ENCODE results near the gene WDR7.
A peak's percentile ranks its signal among the peaks of the same experiment; 100 is the strongest.

WDR7 gene

GRCh38 chr18:56723706-56724105 is 72.5 kb downstream of the WDR7 start:
- DNase-seq: no peak

DNA sequence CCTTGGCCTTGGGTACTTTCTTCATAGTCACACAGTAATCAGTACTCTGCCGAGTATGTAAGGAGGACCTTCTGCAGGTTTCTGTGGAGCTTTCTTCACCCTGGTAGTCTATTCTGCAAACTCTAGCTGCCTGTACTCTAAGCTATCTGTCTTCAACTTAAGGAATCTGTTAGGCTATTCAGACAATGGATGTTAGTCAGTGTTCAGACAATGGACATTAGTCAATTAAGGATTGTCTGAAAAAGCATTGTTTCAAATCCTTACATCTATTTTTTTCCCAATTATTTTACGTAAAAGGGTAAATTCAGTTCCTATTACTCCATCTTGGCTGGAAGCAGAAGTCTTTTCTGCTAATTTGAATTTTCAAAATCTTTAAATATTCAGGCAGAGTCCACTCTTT is 75.7 kb downstream of the WDR7 start:
- no peak for DNase-seq

DNA sequence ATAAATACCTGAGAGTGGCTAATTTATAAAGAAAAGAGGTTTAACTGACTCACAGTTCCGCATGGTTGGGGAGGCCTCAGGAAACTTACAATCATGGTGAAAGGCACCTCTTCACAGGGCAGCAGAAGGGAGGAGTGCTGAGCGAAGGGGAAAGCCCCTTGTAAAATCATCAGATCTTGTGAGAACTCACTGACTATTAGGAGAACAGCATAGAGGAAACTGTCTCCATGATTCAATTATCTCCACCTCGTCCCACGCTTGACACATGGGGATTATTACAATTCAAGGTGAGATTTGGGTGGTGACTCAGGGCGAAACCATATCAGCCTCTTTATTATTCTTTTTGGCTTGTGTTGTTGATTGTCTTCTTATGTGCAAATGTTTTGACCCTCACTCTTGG is 76.2 kb downstream of the WDR7 start:
- DNase-seq: peak; percentile 52

- no peak for DNase-seq
Observed at GRCh38 chr18:56728741-56729140, 77.6 kb downstream of the WDR7 start.

DNA sequence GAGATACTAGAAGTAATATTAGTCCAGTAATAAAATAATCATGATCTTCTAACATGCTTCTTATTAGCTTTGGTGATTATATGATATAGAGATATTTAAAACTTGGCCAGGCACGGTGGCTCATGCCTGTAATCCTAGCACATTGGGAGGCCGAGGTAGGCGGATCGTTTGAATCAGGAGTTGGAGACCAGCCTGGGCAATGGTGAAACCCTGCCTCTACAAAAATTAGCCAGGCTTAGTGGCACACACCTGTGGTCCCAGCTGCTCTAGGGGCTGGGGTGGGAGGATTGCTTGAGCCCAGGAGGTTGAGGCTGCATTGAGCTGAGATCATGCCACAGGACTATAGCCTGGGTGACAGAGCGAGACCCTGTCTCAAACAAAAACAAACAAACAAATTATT is 87.0 kb downstream of the WDR7 start:
- no peak for DNase-seq

DNA sequence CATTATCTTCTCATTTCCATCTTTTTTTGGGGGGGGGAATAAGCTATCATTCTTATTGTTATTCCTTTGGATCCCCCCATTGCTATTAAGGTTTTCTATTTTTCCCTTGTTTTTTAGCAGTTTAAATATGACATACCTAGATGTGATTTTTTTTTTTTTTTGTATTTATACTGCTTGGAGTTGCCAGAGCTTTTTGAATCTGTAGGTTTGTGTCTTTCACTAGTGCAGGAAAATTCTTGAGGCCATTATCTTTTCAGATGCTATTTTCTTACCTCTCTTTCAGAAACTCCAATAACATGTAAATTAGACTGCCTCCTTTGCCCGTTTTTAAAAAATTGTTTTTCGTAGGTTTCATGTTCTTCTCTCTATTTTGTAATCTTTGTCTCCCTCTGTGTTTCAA is 88.6 kb downstream of the WDR7 start:
- no peak for DNase-seq

DNA sequence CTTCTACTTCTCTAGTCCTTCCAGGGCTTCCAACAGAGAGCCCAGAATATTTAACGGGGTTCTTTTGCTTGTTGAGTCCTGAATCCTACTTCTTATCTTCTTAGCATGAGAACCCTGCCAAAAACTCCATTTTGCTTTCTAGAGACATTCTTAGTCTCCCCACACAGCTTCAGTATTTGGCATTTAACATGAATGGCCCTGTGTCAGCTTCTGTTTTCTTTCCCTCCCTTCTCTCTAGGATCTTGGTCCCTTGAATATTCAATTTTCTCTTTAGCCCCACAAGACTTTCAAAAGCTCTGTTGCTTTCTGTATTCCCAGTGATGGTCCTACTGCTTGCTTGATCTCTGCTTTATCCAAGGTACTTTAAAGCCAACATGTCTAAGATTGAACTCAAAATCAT is 89.5 kb downstream of the WDR7 start:
- no peak for DNase-seq

- no peak for DNase-seq
Observed at GRCh38 chr18:56741685-56742084, 90.5 kb downstream of the WDR7 start.

DNA sequence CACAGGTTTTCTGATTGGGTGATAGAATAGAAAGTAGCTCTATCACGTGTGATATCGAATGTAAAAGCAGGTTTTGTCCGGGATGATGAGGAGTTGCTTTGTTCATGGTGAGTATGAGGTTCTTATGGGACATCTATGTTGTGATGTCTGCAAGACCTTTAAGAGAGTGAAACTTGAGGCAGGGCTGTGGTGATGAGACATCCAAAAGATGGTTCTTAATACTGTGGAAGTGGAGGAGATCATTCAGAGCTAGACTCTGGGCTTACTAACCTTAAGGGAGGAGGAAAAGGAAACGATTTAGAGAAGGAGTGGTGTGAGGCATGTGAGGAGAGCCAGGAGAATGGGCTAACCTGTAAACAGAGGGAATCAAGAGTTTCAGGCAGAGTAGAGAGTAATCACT is 92.0 kb downstream of the WDR7 start:
- no peak for DNase-seq

DNA sequence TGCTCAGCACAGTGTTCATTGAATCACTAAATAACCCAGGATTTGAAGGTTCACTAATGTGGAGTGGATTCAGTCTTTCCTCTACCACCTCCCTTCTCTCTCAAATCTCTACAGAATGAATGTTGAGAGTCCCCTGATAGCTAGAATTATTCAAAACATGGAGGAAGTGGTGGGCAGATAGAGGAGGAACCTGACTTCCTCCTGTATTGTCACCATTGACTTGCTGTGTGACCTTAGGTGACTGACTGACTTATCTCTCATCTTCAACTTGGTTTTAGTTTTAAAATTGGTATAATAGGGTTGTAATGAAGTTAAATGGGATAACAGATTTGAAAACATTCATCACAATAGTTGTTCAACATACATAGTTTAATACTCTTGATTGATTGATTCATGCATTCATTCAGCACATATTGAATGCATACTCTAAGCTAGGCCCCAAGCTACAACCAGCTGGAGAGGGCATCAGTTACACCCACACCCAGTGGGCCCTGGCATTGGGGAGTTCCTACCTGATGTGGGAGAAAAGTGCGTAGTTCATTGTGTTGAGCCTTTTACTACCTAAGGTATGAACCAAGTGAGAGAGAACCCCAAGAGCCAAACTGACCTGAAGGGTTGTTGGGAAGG is 96.0 kb downstream of the WDR7 start:
- no peak for DNase-seq

GRCh38 chr18:56747857-56748256 is 96.7 kb downstream of the WDR7 start:
- DNase-seq: no peak

DNA sequence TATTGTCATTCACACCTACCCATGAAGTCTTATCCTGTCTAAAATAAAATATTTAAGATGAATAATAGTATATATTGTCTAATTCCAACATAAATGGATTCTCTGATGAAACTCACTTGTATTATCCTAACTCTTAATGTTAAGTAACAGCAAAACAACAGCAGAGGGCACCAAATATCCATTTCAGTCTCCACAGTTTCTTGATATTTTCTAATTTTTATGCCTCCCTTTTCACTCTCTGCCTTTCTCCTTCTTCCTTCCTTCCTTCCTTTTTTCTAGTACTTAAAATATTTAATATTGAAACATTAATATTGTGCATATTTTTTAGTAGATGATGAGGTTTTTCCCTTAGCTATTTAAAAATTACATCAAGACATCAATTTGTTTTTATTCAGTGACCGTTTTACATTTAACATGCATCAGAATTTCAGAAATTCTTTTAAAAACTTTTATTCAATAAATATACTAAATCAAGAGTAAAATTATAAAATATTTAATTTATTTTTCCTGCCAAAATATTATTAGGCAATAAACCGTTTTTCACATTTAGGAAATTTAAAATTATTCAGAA is 97.6 kb downstream of the WDR7 start:
- DNase-seq: no peak

GRCh38 chr18:56756966-56757365 is 105.8 kb downstream of the WDR7 start:
- no peak for DNase-seq

- DNase-seq: no peak
Observed at GRCh38 chr18:56770097-56770496, 118.9 kb downstream of the WDR7 start.

DNA sequence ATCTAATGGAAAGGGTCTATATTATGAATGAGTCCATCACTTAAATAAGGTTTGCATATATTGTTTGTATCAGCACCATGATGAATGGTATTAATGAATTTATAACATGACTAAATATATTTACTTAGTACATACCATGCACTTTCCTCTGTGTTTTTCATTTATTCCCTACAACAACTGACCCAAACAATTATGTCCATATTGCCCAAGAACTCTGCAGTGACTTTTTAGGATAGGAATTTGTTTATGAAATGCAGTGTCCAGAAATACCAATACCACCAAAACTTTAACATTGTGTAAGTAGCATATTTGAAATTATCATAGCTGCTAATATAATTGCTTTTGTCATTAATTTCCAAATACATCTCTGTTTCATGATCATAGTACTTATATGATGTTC is 119.7 kb downstream of the WDR7 start:
- no peak for DNase-seq

DNA sequence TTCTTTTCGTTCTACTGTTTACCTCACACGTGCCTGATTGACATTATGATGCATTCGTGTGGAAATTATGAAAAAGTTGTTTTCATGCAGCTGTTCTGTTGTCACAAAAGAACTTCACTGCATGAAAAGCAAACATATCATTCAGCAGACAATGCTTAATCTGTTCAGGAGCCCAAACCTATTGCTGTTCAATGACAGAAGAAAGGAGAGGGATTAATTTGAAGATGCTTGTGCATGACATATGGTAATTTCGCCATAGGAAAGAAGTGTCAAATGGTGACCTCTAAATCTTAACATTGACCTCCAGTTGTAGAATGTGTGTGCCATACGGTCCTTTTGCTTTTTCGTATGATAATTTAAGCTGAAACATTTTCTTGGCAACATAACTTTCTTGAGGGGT is 124.5 kb downstream of the WDR7 start:
- no peak for DNase-seq

DNA sequence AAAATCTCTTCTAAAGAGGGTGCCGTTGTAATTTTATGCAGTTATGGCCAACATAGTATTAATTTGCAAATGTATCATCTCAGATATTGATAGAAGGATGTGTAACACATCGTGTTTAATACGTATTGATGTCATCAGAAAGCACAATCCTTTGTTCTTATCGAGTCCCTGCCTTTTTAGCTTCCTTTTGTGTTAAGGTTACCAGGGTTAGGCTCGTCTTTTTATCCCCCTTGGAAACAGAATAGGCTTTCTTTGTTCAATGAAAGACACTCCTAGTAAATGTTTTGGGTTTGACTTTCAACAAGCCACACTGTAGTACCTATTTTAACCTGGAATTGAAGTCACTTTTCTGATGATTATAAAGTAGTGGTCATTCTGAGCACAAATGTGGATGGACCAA is 136.2 kb downstream of the WDR7 start:
- DNase-seq: no peak

GRCh38 chr18:56789004-56789888 is 138.1 kb downstream of the WDR7 start:
- DNase-seq: peak; percentile 14

- DNase-seq: no peak
Observed at GRCh38 chr18:56789889-56790180, 138.7 kb downstream of the WDR7 start.

- DNase-seq: no peak
Observed at GRCh38 chr18:56795381-56795780, 144.2 kb downstream of the WDR7 start.

DNA sequence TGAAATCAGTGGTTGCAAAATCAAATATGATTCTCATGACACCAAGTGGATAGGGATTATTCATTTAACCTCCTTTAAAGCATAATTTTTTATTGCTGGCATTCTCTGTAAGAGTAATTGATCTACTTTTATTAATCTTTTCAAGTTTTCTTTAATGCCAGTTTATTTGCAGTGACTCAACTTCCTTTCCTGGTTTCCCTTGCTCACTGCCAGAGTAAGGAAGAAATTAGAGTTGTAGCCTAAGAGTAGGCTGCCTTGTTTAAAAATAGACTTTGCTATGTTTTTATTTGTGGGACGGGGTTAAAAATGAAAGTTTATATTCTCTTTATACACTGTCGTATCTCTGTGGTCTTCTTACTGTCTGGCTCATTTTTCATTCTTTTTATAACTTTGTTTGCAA is 148.6 kb downstream of the WDR7 start:
- DNase-seq: no peak

DNA sequence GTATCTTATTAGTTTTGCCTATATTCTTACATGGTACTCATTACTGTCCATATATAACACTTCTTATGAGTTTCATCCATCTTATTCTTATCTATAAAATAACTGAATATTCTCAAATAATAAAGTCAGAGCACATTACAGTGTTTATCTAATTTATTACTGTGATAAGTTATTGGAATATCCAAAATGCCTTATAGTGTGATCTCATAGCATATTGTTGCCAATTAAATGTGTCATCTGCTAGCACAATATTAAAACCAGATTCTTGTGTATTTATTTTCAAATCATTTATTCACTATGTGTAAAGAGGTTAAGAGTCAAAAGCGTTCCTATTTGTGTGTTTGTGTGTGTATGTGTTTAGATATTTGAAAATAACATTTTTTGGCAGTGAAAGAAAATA is 151.9 kb downstream of the WDR7 start:
- no peak for DNase-seq

DNA sequence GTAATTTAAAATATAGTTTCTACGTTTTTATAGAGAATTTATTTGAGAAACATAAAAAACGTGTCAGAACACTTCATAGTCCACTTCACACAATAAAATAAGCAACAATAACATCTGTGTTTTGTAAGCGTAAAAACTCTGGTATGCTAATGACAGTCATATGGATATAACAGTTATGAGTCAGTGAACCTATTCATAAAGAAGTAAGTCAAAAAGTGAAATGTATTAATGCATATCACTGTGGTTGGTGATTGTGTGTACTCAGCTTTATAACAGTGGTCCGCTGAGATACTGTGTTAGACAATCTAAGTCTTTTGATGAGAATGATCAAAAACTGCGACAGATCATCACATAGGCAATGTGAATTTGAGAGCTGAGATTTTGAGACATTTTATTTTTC is 153.2 kb downstream of the WDR7 start:
- no peak for DNase-seq

GRCh38 chr18:56807901-56808300 is 156.7 kb downstream of the WDR7 start:
- DNase-seq: no peak

DNA sequence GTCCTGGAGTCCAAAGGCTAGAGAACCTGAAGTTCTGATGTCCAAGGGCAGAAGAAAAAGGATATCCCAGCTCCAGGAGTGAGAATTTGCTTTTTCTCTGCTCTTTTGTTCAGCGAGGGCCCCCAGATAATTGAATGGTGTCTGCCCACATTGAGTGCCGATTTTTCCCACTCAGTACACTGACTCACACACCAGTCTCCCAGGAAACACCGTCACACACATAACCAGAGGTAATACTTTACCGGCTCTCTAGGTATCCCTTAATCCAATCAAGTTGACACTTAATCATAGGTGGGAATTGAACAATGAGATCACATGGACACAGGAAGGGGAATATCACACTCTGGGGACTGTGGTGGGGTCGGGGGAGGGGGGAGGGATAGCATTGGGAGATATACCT is 161.5 kb downstream of the WDR7 start:
- DNase-seq: no peak

Measured in stimulated activated CD4-positive, alpha-beta T cell treated with anti-CD3 and anti-CD28 coated beads, Interleukin-4, amount 100 ng/mL, for 24 hours (primary cell).